Measurements from ENCODE around the gene LRRC2. TPM values are rescaled to one million over a fixed set of nuclear protein-coding genes. Genes with fewer than 3 reads are reported as not detected.
A peak's percentile ranks its signal among the peaks of the same experiment; 100 is the strongest.

Gene LRRC2
- total RNA-seq, 4 donors from 2014 or later = 1.0 to 3.5 (median 3.3) TPM

- WGBS, 2 donors = 52 to 59% methylated on average over 1 of the region's 1 CpG
- no peak for TF ChIP-seq CTCF (IDR thresholded peaks at IDR 0.05)
- no peak for TF ChIP-seq POLR2A (IDR thresholded peaks at IDR 0.05)
- intact Hi-C loops (cut with DNase I; ENCODE audit: low total_unique reads) = no loop called here
- DNase-seq (ENCODE audit: low spot score in 2 of 2) = peak; percentile 0 to 20
- H3K4me3 ChIP-seq (ENCODE audit: low read depth, poor library complexity, severe bottlenecking) = no peak overlapping the region
Observed at GRCh38 chr3:46546896-46547440, 19.1 kb downstream of the LRRC2 start.

- WGBS, 2 donors = 81 to 88% methylated on average over 6 of the region's 6 CpGs
Observed at GRCh38 chr3:46545818-46546630, 20.1 kb downstream of the LRRC2 start.

GRCh38 chr3:46544771-46545503, 21.2 kb downstream of the LRRC2 start:
- H3K4me3 ChIP-seq (ENCODE audit: low read depth, poor library complexity, severe bottlenecking) = no peak overlapping the region
- intact Hi-C loops (cut with DNase I; ENCODE audit: low total_unique reads) = no loop called here
- WGBS, 2 donors = 87% methylated on average over 17 of the region's 17 CpGs
- DNase-seq (ENCODE audit: low spot score in 2 of 2) = peak in 1 of 2 donors; percentile 2
- TF ChIP-seq CTCF (IDR thresholded peaks at IDR 0.05) = no peak
- TF ChIP-seq POLR2A (IDR thresholded peaks at IDR 0.05) = no peak

More at GRCh38 chr3:46545818-46546630, 20.1 kb downstream of the LRRC2 start:
- TF ChIP-seq POLR2A (IDR thresholded peaks at IDR 0.05) = no peak
- TF ChIP-seq CTCF (IDR thresholded peaks at IDR 0.05) = no peak
- DNase-seq (ENCODE audit: low spot score in 2 of 2) = peak in 1 of 2 donors; percentile 1
- intact Hi-C loops (cut with DNase I; ENCODE audit: low total_unique reads) = no loop called here
- no peak overlapping the region for H3K4me3 ChIP-seq (ENCODE audit: low read depth, poor library complexity, severe bottlenecking)

- TF ChIP-seq CTCF (IDR thresholded peaks at IDR 0.05) (no peak), POLR2A (IDR thresholded peaks at IDR 0.05) (no peak)
- DNase-seq (ENCODE audit: low spot score in 2 of 2) = peak in 1 of 2 donors; percentile 6
- WGBS, 2 donors = 94 to 95% methylated on average over 5 of the region's 5 CpGs
- intact Hi-C loops (cut with DNase I; ENCODE audit: low total_unique reads) = no loop called here
- no peak overlapping the region for H3K4me3 ChIP-seq (ENCODE audit: low read depth, poor library complexity, severe bottlenecking)
Observed at GRCh38 chr3:46542801-46543201, 23.3 kb downstream of the LRRC2 start.

GRCh38 chr3:46542344-46542743, 23.8 kb downstream of the LRRC2 start:
- peak in 1 of 2 donors; percentile 5 for DNase-seq (ENCODE audit: low spot score in 2 of 2)
- intact Hi-C loops (cut with DNase I; ENCODE audit: low total_unique reads) = no loop called here
- WGBS, 2 donors = 85 to 91% methylated on average over 2 of the region's 2 CpGs
- no peak for TF ChIP-seq POLR2A (IDR thresholded peaks at IDR 0.05)
- no peak overlapping the region for H3K4me3 ChIP-seq (ENCODE audit: low read depth, poor library complexity, severe bottlenecking)

GRCh38 chr3:46541835-46542234, 24.3 kb downstream of the LRRC2 start:
- intact Hi-C loops (cut with DNase I; ENCODE audit: low total_unique reads) = no loop called here
- WGBS, 2 donors = 80 to 90% methylated on average over 1 of the region's 1 CpG
- peak in 1 of 2 donors; percentile 3 for DNase-seq (ENCODE audit: low spot score in 2 of 2)
- H3K4me3 ChIP-seq (ENCODE audit: low read depth, poor library complexity, severe bottlenecking) = no peak overlapping the region
- no peak for TF ChIP-seq CTCF (IDR thresholded peaks at IDR 0.05)
- no peak for TF ChIP-seq POLR2A (IDR thresholded peaks at IDR 0.05)
